ENCODE results near the gene CYTH1.
"Not testable (repeated sequence)": the region's sequence is repeated elsewhere in the genome, so short reads cannot be mapped to it uniquely, and the experiment has no call there.

The CYTH1 gene

DNA sequence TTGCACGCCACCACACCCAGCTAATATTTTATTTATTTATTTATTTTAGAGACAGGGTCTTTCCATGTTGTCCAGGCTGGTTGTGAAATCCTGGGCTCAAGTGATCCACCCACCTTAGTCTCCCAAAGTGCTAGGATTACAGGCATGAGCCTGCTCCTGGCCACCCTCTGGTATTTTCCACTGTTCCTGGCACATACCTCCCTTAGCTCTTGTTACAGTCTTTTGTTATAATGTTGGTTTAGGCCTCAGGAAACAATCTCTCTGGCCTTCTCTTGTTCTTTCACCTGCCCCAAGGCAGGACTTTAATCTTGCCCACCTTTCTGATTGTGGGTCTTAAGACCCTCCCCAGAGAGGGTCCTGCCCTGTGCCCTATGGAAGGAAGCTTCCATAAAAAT lies 3.6 kb upstream of the CYTH1 start:
- DNase-seq = no peak

DNA sequence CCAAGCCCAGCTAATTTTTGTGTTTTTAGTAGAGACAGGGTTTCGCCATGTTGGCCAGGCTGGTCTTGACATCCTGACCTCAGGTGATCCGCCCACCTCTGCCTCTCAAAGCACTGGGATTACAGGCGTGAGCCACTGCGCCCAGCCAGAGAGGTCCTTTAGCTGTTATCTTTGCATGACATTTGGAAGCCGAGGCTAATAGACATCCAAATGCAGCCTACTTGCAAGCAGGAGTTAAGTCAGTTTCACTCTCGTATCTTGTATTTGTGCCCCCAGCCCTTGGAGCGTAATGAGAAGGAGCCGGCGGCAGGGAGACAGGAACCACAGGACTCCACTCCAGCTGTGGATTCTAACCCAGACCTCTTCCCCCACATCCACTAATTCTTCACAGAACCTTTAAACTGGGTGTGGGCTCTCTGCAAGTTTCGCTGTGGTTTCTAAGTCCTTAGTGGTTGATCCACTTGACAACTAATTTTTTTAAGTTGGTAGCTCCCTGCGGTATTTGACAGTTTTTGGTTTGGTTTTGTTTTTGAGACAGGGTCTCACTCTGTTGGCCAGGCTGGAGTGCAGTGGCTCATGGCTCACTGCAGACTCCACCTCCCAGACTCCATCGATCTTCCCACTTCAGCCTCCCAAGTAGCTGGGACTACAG lies 3.1 kb upstream of the CYTH1 start:
- DNase-seq = no peak

DNA sequence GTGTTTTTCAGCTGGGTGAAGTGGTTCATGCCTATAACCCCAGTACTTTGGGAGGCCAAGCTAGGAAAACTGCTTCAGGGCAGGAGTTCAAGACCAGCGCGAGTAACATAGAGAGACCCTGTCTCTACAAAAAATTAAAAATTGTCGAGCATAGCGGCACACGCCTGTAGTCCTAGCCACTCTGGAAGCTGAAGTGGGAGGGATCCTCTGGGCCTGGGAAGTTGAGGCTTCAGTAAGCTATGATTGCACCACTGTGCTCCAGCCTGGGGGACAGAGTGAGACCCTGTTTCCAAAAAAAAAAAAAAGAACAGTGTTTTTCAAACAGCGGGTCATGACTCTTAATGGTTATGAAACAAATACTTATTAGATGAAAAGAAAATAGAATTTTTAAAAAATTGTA lies 2.3 kb upstream of the CYTH1 start:
- DNase-seq = no peak

DNA sequence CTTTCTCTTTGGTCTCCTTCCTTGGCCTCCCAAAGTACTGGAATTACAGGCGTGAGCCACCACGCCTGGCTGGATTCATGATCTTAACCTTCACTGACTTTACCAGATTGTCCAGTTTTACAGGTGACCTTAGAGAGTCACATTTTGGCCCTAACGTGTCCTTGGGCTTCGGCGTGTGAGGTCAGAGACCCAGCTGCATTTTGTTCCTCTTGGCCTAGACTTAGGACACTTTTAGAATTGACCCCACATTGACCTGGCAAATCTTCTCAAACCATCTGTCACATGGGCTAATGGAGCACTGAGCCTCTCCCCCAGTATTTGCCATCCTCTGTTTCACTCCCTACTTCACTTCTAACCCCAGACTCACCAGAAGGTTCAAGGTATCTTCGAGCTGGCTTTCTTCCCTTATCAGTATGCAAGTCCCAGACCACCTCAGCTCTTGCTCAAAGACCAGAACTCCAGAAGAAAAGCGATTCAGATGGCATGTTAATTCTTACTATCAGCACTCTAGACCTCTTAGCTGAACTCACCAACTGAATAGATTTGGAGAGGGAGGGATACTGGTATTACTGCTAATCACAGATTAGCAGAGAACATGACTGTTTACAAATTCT lies 1.7 kb upstream of the CYTH1 start:
- DNase-seq = no peak

DNA sequence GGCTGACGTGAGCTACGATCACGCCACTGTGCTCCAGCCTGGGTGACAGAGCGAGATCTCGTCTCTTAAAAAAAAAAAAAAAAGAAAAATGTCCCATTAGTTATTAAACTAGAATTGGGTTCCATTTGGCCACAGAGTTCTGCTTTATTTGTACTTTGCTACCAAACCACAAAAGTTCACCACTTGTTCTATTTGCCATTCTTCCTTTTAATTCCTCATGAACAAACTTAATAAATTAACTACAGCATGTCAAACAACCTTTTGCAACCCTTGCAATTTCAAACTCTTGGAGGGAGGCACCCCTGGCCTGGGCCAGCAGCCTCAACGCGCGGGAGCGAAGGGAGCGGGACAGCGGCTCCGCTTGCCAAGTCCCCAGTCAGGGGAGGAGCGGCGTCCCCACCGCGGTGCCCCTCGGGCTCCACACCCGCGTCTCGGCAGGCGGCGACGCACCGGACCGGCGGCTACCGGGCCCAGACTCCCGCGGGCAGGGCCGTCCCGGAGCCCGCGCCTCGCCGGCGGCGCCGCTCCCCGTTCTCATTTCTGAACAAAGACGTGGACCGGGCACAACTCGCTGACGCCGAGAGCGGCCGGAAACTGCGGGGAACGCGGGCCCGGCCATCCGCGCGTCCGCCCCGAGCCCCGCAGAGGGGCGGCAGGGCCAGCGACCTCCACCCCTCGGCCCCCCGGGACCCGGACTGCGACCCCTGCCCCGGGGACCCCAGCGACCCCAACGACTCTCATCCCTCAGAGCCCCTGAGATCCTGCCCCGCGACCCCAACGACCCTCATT lies 775 bp downstream of the CYTH1 start:
- DNase-seq = peak; percentile 27

DNA sequence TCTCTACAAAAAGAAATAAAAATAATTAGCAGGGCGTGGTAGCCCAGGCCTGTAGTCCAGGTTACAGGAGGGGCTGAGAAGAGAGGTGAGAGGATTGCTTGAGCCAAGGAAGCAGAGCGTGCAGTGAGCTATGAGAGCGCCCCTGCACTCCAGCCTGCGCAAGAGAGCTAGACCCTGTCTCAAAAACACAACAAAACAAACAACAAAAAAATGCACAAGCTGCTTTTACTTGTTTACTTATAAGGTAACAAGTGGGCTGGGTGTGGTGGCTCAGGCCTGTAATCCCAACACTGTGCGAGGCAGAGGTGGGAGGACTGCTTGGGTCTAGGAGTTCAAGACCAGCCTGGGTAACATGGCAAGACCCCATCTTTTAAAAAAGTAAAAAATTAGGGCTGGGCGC lies 1.7 kb downstream of the CYTH1 start:
- no peak for DNase-seq

DNA sequence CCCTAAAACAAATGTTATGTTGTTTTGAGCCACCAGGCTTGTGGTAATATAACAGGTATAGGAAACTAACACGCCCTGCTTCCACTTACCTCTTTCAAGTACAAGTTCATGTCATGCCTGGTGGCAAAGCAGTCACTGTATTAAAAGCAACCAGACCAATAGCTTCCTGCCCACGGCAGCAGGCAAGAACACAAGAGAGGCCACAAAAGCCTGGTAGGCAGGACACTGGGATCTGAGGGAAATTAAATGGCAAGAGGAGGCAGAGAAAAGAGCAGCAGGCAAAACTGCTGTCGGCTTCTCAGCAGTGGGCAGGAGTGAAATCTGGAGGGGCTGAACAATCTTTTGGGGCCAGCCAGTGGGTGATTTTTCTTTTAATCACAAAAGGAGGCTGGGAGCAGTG lies 2.2 kb downstream of the CYTH1 start:
- DNase-seq = no peak

DNA sequence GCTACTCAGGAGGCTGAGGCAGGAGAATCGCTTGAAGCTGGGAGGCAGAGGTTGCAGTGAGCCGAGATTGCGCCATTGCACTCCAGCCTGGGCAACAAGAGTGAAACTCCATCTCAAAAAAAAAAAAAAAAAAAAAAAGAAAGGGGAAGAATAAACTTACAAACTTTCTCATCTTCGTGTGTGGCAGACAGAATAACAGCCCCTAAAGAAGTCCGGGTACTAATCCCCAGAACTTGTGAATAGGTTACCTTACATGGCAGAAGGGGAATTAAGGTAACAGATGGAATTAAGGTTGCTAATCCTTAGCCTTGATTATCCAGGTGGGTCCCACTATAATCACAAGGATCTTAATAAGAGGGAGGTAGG lies 2.8 kb downstream of the CYTH1 start:
- DNase-seq = not testable (repeated sequence)

DNA sequence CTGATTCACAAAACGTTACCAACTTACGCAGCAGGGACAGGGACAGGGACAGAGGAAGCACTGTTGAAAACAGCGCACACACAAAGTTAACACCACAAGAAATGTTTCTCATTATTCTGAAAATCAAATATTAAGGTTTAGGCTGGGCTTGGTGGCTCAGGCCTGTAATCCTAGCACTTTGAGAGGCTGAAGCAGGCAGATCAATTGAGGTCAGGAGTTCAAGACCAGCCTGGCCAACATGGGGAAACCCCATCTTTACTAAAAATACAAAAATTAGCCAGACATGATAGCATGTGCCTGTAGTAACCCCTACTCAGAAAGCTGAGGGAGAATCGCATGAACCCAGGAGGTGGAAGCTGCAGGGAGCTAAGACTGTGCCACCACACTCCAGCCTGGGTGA lies 4.2 kb downstream of the CYTH1 start:
- no peak for DNase-seq

DNA sequence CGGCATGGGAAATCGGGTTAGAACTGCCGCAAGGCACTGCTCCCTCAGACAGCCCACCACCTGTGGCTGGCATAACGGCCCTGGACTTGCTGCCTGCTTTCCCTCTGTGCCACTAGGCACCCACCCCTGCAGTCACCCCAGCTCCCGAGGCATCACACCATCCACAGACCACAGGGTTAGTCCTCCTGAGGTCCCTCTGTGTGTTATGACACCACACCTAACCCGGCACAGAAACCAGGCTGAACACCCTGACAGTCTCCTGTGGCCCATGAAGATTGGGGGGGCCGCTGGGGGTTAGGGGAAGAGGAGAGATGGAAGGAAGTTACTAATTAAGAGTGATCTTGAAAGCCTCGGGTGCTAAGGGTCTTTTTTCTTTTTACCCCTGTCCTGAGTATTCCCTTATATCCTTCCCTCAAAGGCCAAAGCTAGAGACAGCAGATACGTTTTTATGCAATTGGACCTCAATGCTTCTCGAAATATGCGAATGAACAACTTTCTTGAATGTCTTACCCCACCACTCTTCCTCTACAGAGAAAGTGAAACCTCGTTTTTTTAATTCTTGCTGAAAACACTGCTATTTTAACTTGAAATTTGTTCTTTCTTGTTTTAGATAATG lies 7.0 kb downstream of the CYTH1 start:
- DNase-seq = no peak

DNA sequence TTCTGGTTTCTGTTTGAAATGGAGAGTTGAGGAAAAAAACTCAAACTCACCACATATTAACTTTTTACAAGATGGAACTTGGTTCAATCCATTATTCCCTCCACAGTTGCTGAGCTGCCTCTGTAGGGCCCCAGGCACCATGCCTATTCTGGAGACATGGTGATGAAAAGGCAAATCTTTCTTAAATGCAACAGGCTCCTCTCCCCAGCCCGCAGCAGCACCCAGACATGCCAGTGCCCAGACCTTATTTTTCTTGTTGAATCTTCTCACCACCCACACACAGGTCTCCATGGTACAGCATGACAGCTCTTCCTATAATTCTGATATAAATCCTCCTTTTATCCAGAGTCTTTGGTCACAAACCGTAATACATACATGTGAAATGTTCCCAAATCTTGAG lies 7.6 kb downstream of the CYTH1 start:
- DNase-seq = no peak

DNA sequence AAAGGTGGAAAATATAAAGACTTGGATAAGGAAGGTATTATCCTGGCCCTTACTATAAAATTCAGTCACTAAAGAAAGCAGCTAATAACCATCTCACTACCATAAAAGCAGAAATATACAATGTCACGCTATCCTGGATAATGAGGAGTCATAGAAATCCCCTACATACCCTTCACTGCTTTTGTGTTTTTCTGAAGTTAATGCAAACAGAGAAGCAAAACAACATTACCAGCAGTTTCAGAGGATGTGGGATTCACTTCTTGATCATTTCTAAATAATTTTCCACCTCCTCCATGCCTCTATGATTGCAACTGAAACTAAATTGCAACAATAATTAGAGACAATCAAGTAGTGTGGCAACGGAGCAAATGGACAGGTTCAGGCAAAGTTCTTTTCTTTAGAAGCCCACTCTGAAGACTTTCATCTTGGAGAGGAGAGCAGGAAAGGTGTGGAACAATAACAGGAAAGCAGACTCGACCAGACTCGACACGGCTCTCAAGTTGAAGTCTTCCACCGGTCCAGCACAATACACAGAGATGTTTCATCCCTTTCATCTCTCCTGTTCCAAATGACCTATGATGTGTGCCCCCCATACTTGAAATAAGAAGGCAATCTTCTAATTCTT lies 10.2 kb downstream of the CYTH1 start:
- DNase-seq = no peak

DNA sequence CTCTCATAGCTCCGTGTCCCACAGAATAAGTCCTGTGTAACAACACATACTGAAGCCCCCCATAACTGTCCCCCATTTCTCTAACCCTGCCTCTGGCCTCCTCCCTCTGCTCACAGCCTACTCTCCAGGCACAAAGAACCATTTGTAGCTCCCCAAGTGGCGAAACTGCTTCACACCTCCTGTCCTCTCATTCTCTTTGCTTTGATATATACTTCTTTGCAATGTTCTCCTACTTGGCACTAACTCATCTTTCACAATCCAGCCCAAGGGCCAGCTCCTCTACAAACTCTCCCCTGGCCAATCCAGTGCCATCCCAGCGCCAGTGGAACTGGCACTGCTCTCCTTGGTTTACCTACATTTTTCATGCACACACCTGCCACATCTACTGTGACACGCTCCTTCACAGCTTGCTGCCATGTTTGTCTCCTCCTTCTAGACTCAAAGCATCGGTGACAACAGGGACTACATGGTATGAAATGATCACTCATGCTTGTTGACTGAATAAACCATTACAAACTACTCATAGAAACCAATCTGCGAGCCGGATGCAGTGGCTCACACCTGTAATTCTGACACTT lies 12.8 kb downstream of the CYTH1 start:
- no peak for DNase-seq

DNA sequence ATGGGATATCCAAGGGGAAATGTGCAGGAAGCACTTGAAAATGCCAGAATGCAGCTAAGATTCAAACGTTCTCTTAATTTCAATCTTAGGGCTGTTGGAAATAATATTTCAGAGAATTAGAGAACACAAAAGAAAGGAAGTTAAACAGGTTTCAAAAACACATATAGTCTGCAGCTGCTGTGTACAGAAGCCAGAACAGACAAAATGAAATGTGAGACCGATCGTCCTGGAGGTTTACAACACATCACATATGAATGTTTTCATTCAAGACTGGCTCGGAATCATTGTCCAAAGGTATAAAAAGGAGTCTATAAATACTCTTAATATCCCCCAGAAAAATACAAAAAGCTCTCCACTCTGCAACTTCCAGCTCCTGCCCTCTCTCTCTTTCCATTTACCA lies 14.3 kb downstream of the CYTH1 start:
- no peak for DNase-seq

DNA sequence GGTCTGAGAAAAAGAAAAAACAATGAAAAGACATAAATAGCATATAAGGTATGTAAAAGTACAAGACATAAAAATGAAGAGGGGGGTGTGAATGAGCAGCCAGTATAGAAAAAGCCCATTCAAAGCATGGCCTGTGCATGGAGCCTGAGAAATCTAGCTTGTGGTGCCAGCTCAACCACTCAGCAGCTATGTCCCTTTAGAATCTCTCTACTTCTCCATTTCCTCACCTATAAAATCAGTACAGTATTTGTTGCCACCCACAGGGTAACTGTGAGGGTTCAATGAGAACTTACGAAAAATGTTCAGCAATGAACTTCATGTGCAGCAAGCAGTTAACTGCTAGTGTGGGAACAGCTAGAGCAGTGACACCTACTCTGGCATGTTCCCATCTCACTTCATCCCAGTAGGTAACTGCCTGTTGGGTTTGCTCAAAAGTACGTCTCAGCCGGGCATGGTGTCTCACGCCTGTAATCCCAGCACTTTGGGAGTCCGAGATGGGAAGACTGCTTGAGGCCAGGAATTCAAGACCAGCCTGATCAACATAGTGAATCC lies 15.3 kb downstream of the CYTH1 start:
- no peak for DNase-seq

DNA sequence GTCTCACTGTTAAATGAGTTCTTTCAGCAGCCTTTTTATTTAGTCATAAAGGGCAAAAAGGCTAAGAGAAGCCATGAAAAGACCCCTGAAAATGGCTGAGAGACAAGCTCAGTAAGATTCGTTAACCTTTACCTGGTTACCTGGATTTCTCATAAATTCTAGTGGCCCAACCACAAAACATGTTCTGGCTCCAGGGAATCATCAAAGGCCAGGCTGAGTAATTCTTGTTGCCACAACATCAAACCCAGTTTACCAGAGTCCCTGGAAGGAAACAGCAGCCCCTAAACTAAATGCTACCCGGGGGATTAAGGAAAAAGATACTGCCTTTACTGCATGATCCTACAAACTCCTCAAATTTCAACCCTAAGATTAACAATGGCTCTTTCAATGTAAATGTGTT lies 15.8 kb downstream of the CYTH1 start:
- DNase-seq = no peak

DNA sequence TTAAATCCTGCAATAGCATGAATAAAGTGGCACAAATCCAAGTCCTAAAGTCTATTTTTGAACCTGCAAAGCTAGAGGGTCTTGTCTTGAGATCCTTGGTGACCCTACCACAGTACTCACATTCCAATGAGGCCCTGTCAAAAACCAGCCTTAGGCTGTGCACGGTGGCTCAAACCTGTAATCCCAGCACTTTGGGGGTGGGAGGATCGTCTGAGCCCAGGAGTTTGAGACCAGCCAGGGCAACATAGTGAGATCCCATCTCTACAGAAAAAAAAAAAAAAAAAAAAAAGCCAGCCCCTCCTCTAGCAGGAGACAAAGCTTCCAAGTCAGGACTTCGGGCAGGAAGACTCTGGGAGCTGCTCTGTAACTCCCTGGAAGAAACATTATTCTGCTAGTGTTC lies 16.3 kb downstream of the CYTH1 start:
- no peak for DNase-seq

DNA sequence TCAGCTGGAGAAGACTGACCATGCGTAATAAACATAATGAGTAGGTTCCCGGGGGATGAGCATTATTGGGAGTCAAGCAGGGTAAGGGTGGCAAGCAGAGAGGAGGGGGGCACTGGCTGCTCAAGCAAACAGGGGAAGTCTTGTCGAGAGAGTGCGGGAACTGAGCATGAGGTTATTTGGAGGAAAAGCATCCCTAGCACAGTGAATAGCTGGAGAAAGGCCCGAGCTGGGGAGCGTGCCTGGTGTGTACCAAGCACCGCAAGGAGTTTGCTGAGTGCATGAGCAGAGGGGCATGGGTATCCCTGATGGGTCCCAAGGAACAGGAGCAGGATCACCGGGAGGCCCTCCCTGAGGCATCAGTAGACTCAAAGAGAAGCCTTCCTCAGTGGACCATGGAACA lies 17.2 kb downstream of the CYTH1 start:
- DNase-seq = no peak

DNA sequence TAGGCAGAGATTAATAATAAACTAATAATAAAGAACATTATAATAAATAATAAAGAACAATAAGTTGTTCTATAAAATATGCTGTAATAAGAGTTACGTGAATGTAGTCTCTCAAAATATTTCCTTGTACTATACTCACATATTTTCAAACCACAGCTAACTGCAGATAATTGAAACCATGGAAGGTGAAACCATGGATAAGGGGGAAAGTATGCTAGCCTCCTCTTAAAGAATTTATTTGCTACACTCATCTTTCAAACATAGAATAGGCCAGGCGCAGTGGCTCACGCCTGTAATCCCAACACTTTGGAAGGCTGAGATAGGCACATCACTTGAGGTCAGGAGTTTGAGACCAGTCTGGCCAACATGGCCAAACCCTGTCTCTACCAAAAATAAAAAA lies 18.5 kb downstream of the CYTH1 start:
- no peak for DNase-seq

DNA sequence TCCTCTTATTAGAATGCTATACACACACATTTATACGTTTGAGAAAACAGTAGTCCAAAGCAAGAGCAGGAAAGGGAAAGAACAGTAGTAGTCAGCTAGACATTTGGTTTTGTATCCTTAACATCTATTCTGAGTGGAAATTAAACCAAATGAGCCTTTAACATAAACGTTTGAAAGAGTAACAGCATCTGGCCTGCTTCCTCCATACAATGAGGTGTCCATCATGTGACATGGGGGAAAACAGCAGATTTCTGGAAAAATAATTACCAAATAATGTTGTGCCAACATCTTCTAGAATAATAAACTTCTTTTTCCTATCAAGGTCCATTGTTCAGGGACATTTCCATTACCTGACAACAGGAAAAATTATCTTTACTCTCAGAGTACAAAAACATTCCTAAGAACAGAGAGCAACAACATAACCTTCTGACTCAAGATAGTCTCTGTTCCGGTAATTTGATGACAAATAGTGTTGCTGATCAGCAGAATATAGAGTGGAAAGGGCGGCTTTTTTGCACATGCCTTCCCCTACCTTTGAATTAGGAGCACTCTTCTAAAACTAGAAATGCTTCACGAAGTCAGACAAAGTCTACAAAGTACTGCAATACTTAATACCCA lies 20.2 kb downstream of the CYTH1 start:
- no peak for DNase-seq

DNA sequence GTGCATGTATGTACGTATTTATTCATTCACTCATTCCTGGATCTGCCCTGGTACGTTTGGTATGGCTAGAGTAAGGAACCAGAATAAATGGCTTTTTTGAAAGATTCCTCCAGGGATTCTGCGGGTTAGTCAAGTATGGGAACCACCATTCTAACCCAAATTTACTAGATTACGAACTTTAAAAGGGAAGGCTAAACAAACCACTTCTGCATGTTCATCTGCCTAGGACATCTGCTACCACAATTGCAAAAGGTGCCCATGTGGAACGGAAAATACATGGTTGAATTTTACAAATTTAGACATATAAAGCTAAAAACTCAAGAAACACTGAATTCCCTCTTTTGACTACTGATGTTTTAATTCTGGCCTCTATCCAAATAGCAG lies 22.1 kb downstream of the CYTH1 start:
- DNase-seq = no peak

DNA sequence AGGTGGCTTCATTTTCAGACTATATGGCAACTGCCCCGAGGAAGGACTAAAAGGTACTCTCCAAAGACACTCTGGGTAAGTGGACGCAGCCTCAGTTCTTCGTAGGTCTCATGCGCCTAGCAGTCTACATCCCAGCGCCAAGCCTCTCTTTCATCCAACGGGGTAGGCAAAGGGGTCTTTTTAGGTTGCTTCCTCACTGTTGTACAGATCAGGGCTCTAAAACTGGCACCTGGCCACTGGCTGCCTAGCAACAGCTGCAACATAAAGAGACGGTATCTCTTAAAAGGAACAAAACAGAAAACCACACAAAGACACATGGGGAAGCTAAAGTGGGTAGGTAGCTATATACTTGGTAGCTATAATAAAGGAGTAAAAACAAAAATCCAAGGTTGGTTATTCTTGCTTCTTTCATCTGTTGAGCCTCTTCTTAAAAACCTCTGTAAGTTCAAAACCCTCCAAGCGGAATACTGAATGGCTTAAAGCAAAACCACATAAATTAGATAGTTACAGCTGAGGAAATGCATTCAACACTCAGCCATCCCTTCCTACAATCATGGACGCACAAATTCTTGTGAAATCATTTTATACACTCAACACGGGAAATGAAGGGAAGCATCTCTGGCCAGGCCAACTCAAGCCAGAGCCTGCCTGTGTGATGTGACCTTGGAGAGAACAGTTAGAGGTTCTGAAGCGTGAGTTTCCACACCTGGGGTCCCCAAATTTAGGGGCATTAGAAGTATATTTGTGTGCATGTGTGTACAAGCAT lies 22.7 kb downstream of the CYTH1 start:
- peak; percentile 74 for DNase-seq
